AG08396 (cell line): ENCODE measurements around the gene LRRC31.

Source experiments
- DNase-seq: peaks from one replicate; pipeline ENCODE4 v3.0.0; 2012; ENCODE audit warnings: low spot score, mixed read lengths

LRRC31 gene

GRCh38 chr3:169813278-169813677, 56.5 kb downstream of the LRRC31 start:
- DNase-seq: no peak

DNA sequence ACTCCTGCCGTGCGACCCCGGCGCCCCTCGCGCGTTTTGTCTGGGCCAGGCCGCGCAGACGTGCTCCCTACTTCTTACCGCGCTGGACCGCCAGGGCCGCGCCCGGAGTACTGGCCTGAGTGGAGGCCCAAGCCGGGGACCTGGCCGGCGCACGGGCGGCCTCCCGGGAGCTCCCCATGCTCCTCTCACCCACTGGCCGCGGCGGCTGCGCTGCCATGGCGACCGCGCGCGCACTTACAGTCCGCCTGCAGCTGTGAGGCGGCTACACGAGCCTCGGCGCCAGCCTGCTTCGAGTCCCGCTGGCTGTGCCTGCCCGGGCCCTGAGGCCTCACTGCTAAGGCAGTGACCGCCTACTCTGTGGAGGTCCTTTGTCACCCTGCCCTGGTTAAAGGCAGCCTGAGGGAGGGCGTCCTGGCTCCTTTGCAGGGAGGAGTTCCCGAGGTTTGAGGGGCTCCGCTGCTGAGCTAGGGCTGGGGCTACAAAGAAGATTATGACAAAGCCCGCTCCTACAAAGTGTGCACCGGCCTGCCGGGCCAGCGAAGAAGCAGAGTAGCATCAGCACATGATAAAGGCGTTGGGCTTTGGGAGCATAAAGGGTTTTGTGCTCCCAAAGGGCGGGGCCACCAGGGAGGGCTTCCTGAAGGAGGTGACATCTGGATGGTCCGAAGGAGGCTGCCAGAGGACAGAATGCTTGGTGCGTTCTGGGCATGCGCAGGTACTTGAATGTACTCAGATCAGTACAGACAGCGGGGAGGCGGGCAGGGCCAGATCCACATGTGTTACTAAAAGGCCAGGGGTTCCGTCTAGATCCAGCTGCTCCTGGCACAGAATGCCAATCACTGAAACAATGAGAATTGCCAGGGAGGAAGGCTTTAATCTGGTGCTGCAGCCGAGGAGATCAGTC, 57.2 kb downstream of the LRRC31 start, which contains the start of the genes LRRC34 and LRRIQ4:
TSS of gene LRRC34 (minus strand) at position 573 of the 904 bp plus-strand sequence. CDS start at position 217, 356 bp downstream.
TSS of gene LRRIQ4 (plus strand) at position 539 of the 904 bp plus-strand sequence. CDS start 9,052 bp downstream, outside the sequence.
- DNase-seq: peak; percentile 82

- peak; percentile 44 for DNase-seq
Observed at GRCh38 chr3:169811631-169812331, 58.0 kb downstream of the LRRC31 start.

DNA sequence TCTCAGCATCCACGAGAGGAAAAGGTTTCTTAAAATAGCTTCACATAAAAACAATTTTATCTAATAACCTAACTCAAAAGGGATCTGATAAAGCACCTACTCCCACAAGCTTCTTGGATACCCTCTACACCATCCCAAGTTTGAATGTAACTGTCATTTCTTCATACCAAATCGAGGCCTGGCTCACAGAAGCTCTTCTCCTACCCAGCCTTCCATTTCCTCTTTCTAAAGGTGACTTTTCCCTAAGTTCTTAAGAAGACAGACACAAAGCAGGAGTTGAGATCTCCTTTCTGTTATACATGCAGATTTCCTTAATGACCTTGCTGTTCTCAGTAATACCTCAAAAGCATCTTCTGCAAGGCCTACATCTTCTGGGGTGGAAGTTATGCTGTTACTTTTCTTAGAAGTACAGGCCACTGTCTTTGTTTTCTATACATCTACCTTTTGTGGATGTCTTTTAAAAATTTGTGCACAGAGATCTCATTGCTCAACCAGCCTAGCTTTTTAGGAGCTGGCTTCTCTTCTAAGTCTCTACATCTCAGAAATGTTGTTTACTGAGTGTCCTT, 60.4 kb downstream of the LRRC31 start:
- DNase-seq: no peak

- DNase-seq: no peak
Observed at GRCh38 chr3:169804681-169805080, 65.1 kb downstream of the LRRC31 start.

DNA sequence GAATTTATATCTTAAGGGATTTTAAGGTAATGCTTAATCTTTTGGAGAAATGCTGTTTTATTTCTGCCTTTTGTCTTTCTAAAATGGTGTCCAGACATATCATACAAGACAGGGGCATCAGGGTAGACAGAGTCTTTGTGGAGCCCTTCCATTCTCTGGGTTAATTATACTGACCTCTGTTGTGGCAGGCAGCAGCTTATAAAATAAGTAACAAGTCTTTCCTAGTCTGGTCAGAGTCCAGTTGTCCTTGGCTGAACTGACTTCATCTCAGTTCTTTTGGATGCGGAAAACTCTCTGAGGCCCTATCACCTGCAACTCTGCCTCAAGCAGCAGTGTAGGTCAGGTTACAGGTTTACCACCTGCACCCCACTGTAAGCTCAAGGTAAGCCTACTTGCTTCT, 77.4 kb downstream of the LRRC31 start:
- no peak for DNase-seq

DNA sequence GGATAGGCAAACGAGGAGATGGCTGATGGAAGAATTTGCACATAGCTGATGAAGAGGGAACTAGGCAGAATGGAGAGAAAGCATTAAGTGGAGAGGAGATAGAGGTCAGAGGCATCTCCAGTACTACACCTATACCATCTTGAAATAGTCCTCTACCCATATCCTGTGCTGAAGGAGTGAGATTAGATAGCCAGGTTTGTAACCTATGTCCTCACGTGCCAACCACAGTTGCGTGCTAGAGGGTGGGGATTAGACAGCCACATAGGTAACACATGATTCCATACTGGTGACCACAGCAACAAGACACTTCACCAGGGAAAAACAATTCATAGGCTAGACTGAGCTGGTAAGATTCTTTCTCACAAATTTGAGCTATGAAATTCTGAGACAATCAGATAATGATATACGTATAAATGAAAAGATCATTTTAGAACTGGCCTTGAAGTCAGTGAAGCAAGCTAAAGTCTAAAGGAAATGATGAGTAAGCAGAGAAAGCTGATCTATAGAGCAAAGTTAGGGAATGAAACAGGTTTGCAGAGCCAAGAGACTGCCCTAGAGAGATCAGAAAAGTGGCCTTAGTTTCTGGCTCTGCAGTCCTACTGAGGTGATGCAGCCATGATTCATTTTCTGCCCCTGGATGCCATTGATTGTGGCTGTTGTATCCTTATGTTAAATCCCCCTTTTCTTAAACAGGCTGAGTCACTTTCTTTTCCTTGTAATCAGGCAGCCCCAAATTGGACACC, 78.9 kb downstream of the LRRC31 start:
- DNase-seq: no peak

GRCh38 chr3:169790219-169790618, 79.5 kb downstream of the LRRC31 start:
- DNase-seq: no peak
